Psoas muscle (tissue), 8 donors: ENCODE measurements around the gene RMDN3. TPM values are rescaled to one million over a fixed set of nuclear protein-coding genes. Genes with fewer than 3 reads are reported as not detected.

Source experiments
- ATAC-seq, 4 donors: fragments of 200-7000 bp; cut with Tn5 transposase; one replicate each; pipeline ENCODE4 v1.9.1; 2020; ENCODE audit warnings: moderate library complexity in 3 of 4, mild to moderate bottlenecking in 2 of 4
- DNase-seq, 2 donors: peaks; one replicate each; pipeline ENCODE4 v3.0.0-alpha.2; 2020
- H3K27ac ChIP-seq: fragments of 200-600 bp; one replicate; pipeline ENCODE4 v1.8.0; 2022
- H3K27me3 ChIP-seq, 3 donors: fragments of 200-600 bp in 1 of 3; one replicate each; pipeline versions ENCODE4 v1.6.1 to v1.8.0; 2013 to 2022; ENCODE audit warnings: low read length in 2 of 3, mild to moderate bottlenecking in 2 of 3, moderate library complexity in 1 of 3; ENCODE audit not compliant: insufficient read depth in 3 of 3
- H3K36me3 ChIP-seq, 2 donors: fragments of 200-600 bp in 1 of 2; one replicate each; pipeline versions ENCODE4 v1.6.1 to v1.8.0; 2013 to 2022; ENCODE audit warnings: low read depth in 1 of 2, mild to moderate bottlenecking in 1 of 2, moderate library complexity in 1 of 2; ENCODE audit not compliant: insufficient read depth in 1 of 2
- H3K4me1 ChIP-seq: fragments of 200-600 bp; one replicate; pipeline ENCODE4 v1.8.0; 2022
- H3K4me3 ChIP-seq: fragments of 200-600 bp; one replicate; pipeline ENCODE4 v1.8.0; 2022; ENCODE audit warnings: mild to moderate bottlenecking
- H3K9me3 ChIP-seq: fragments of 200-600 bp; one replicate; pipeline ENCODE4 v1.8.0; 2022
- CTCF ChIP-seq: fragments of 200-600 bp; IDR thresholded peaks from one replicate; pipeline ENCODE4 v1.8.0; 2022; ENCODE audit warnings: antibody characterized with exemption
- WGBS, 3 donors: extraction: QIAGEN DNeasy Blood & Tissue Kit; methylation state at CpG; one replicate each; pipeline versions ENCODE4 v1.1.6 to v1.1.7; 2013; 5-methylcytosine and 5-hydroxymethylcytosine counted together
- intact Hi-C, 2 donors: fragments of 100-400 bp; cut with DNase I; formaldehyde crosslinking; loops; one replicate each; pipeline versions ENCODE4 v1.11.0 to v1.14.2; 2022
- polyA plus RNA-seq, 3 donors: library from polyadenylated mRNA; stranded (reverse); fragments of 200-250 nt; gene quantifications; one replicate each; pipeline ENCODE4 v1.2.3, GENCODE V29; 2013
- total RNA-seq, 4 donors: library from RNA; stranded (reverse); fragmentation: NEBNext Ultra II Directional in 2 of 4; extraction: Animal tissue kit (Norgen Biotek cat#: 25700) in 2 of 4; gene quantifications; one replicate each; pipeline versions ENCODE4 v1.2.1 to v1.2.4, GENCODE V29; 2021 to 2023
- donor health status: healthy with polysubstance abuse.
- donor health status: DM: no; HTN: no; CAD: no; lungs with moderate emphysema.
- donor health status: Bipolar disorder and iron deficiency.
- donor health status: healthy.
- donor health status: DM: yes; HTN: yes; CAD: no.
- donor health status: DM: no; HTN: no; CAD: no.
- donor health status: DM: no; HTN: no; CAD: no.
- donor health status: DM: yes; HTN: yes; CAD: no.

The RMDN3 gene
- total and polyA plus RNA-seq, 7 donors: 11.1 to 30.9 (median 19.1) TPM

GRCh38 chr15:40787344-40787841 lies 32.3 kb upstream of the RMDN3 start:
- Histone ChIP-seq H3K27ac (no peak overlapping the region), H3K9me3 (no peaks in the 10 kb centered on the region), H3K4me3 (no peak overlapping the region), H3K27me3 (no peaks in the 10 kb centered on the region), H3K36me3 (peaks cover 0 to 5% of the 10 kb centered on the region in 2 donors), H3K4me1 (peaks cover 20% of the 10 kb centered on the region)
- ATAC-seq (peak in 2 of 4 donors; percentile 26 to 31), DNase-seq (peak in 1 of 2 donors; percentile 47)
- TF ChIP-seq CTCF: no peak
- WGBS, 3 donors: 24 to 36% (median 25%) methylated on average over 4 of the region's 4 CpGs
- intact Hi-C loops: loop anchor here (10.0 kb wide), 2 partner anchors 57 to 203 kb away; partner anchors contain the start of gene SPINT1 (in 2 of the 2)

- Histone ChIP-seq H3K36me3 (no peaks in the 10 kb centered on the region), H3K27me3 (no peaks in the 10 kb centered on the region), H3K9me3 (no peaks in the 10 kb centered on the region), H3K4me1 (peaks cover 20% of the 10 kb centered on the region), H3K4me3 (no peak overlapping the region), H3K27ac (no peak overlapping the region)
- intact Hi-C loops: loop anchor here (10.0 kb wide), 2 partner anchors 59 to 201 kb away; partner anchors contain the start of gene SPINT1 (in 2 of the 2)
- DNase-seq: no peak
- no peak for ATAC-seq
- WGBS, 3 donors: 85 to 92% (median 89%) methylated on average over 2 of the region's 2 CpGs
- TF ChIP-seq CTCF: no peak
Observed at GRCh38 chr15:40785814-40786213, 30.8 kb upstream of the RMDN3 start.

- Histone ChIP-seq H3K4me3 (no peak overlapping the region), H3K9me3 (no peaks in the 10 kb centered on the region), H3K27ac (no peak overlapping the region), H3K27me3 (no peaks in the 10 kb centered on the region), H3K4me1 (peaks cover 14% of the 10 kb centered on the region), H3K36me3 (no peaks in the 10 kb centered on the region)
- intact Hi-C loops: loop anchor here (10.0 kb wide), 2 partner anchors 60 to 200 kb away; partner anchors contain the start of gene SPINT1 (in 2 of the 2)
- TF ChIP-seq CTCF: no peak
- 65 to 78% (median 75%) methylated on average over 3 of the region's 3 CpGs for WGBS, 3 donors
- no peak for DNase-seq
- ATAC-seq: no peak
Observed at GRCh38 chr15:40785164-40785563, 30.1 kb upstream of the RMDN3 start.

GRCh38 chr15:40782609-40783227 lies 27.7 kb upstream of the RMDN3 start:
- H3K36me3 ChIP-seq: peaks cover 6 to 23% of the 10 kb centered on the region in 2 donors
- intact Hi-C loops: loop anchor here (10.0 kb wide), 2 partner anchors 62 to 198 kb away; partner anchors contain the start of gene SPINT1 (in 2 of the 2)
- TF ChIP-seq CTCF: peak; percentile 56
- peaks cover 10% of the 10 kb centered on the region for H3K4me1 ChIP-seq
- no peaks in the 10 kb centered on the region for H3K9me3 ChIP-seq
- peak; percentile 66 to 79 (median 73) for ATAC-seq
- WGBS, 3 donors: 64 to 69% (median 66%) methylated on average over 8 of the region's 8 CpGs
- DNase-seq: peak in 1 of 2 donors; percentile 70
- H3K4me3 ChIP-seq: no peak overlapping the region
- no peaks in the 10 kb centered on the region for H3K27me3 ChIP-seq
- H3K27ac ChIP-seq: no peak overlapping the region
